Activated CD8-positive, alpha-beta T cell treated with anti-CD3 and anti-CD28 coated beads for 36 hours (primary cell): ENCODE data around the gene MLC1. TPM values are rescaled to one million over a fixed set of nuclear protein-coding genes. Genes with fewer than 3 reads are reported as not detected.

Experiments
- ATAC-seq: fragments of 200-7000 bp; cut with Tn5 transposase; one replicate; pipeline ENCODE4 v1.10.0; 2021; ENCODE audit warnings: mild to moderate bottlenecking, moderate library complexity
- CTCF ChIA-PET: fragments of 350-600 bp; sonication (Branson Sonifier 250); formaldehyde crosslinking; loops from one replicate; lab custom pipeline; 2021; ENCODE audit warnings: antibody characterized with exemption; lab: Charles Lee
- POLR2A ChIA-PET: fragments of 350-600 bp; sonication (Branson Sonifier 250); formaldehyde crosslinking; loops from one replicate; lab custom pipeline; 2021; ENCODE audit warnings: antibody characterized with exemption; lab: Charles Lee
- DNase-seq: peaks from one replicate; pipeline ENCODE4 v3.0.0-alpha.2; 2020
- H3K27ac Mint-ChIP-seq: one replicate; pipeline ENCODE4 v1.8.0; 2021; ENCODE audit warnings: mild to moderate bottlenecking, mixed read lengths
- H3K27me3 Mint-ChIP-seq: one replicate; pipeline ENCODE4 v1.8.0; 2021; ENCODE audit warnings: mixed read lengths
- H3K36me3 Mint-ChIP-seq: one replicate; pipeline ENCODE4 v1.8.0; 2021; ENCODE audit warnings: low read depth, mixed read lengths
- H3K4me1 Mint-ChIP-seq: one replicate; pipeline ENCODE4 v1.8.0; 2021; ENCODE audit warnings: low read depth, mixed read lengths
- H3K4me3 Mint-ChIP-seq: one replicate; pipeline ENCODE4 v1.8.0; 2021; ENCODE audit warnings: mild to moderate bottlenecking, moderate library complexity, mixed read lengths
- H3K9me3 Mint-ChIP-seq: one replicate; pipeline ENCODE4 v1.8.0; 2021; ENCODE audit warnings: mixed read lengths
- CTCF ChIP-seq: fragments of 200-600 bp; IDR thresholded peaks from one replicate; pipeline ENCODE4 v1.8.0; 2022; ENCODE audit warnings: antibody characterized with exemption, mild to moderate bottlenecking
- intact Hi-C: fragments of 100-400 bp; cut with micrococcal nuclease; formaldehyde crosslinking; loops from one replicate; pipeline ENCODE4 v1.10.0; 2022
- total RNA-seq, 2 experiments: library from RNA; stranded (reverse); gene quantifications; one replicate each; pipeline ENCODE4 v1.2.3, GENCODE V29; 2021

MLC1 gene
- total RNA-seq, 2 experiments from 2014 or later, result 1.3 to 1.5 TPM

GRCh38 chr22:50057278-50058060 is 27.8 kb downstream of the MLC1 start:
- H3K9me3 Mint-ChIP-seq, result peaks cover 1% of the 10 kb centered on the region
- CTCF ChIA-PET, result interaction anchor here (1.0 kb wide), 1 partner anchor 10 kb away, joined by 3 read pairs; no protein-coding TSS in a partner anchor

GRCh38 chr22:50056214-50056972 is 28.8 kb downstream of the MLC1 start:
- Mint-ChIP-seq H3K4me3 (no peak overlapping the region), H3K27me3 (peaks cover 26% of the 10 kb centered on the region), H3K27ac (no peak overlapping the region), H3K4me1 (no peaks in the 10 kb centered on the region), H3K36me3 (no peaks in the 10 kb centered on the region), H3K9me3 (peaks cover 1% of the 10 kb centered on the region)
- intact Hi-C loops, result no loop called here
- CTCF ChIA-PET, result interaction anchor here (0.8 to 1.0 kb wide), 2 partner anchors 11 to 93 kb away, joined by 3 read pairs; no protein-coding TSS in a partner anchor
- ATAC-seq (no peak), DNase-seq (no peak)
- no peak for TF ChIP-seq CTCF
- POLR2A ChIA-PET, result interaction anchor here (0.6 to 0.8 kb wide), 2 partner anchors 12 to 41 kb away, joined by 3 read pairs; no protein-coding TSS in a partner anchor

More at GRCh38 chr22:50057278-50058060, 27.8 kb downstream of the MLC1 start:
- no peak for DNase-seq
- peaks cover 22% of the 10 kb centered on the region for H3K27me3 Mint-ChIP-seq
- no peak overlapping the region for H3K4me3 Mint-ChIP-seq
- intact Hi-C loops, result no loop called here
- TF ChIP-seq CTCF, result no peak
- no peak for ATAC-seq
- no peaks in the 10 kb centered on the region for H3K36me3 Mint-ChIP-seq
- no peaks in the 10 kb centered on the region for H3K4me1 Mint-ChIP-seq
- POLR2A ChIA-PET, result interaction anchor here (0.8 kb wide), 1 partner anchor 40 kb away, joined by 3 read pairs; no protein-coding TSS in a partner anchor
- H3K27ac Mint-ChIP-seq, result no peak overlapping the region

GRCh38 chr22:50053861-50054260 is 31.4 kb downstream of the MLC1 start:
- Mint-ChIP-seq H3K27ac (no peak overlapping the region), H3K9me3 (peaks cover 1% of the 10 kb centered on the region), H3K27me3 (peaks cover 16% of the 10 kb centered on the region), H3K4me3 (no peak overlapping the region), H3K4me1 (no peaks in the 10 kb centered on the region), H3K36me3 (no peaks in the 10 kb centered on the region)
- CTCF ChIA-PET, result interaction anchor here (0.6 kb wide), 1 partner anchor 34 kb away, joined by 3 read pairs; no protein-coding TSS in a partner anchor
- intact Hi-C loops, result no loop called here
- ATAC-seq, result no peak
- no peak for DNase-seq
- POLR2A ChIA-PET, result no interaction called here
- no peak for TF ChIP-seq CTCF

- Mint-ChIP-seq H3K4me3 (no peak overlapping the region), H3K27me3 (peaks cover 11% of the 10 kb centered on the region), H3K36me3 (no peaks in the 10 kb centered on the region), H3K27ac (no peak overlapping the region), H3K4me1 (no peaks in the 10 kb centered on the region), H3K9me3 (peaks cover 1% of the 10 kb centered on the region)
- ChIA-PET POLR2A (no interaction called here), CTCF (no interaction called here)
- no peak for DNase-seq
- no peak for TF ChIP-seq CTCF
- no peak for ATAC-seq
- intact Hi-C loops, result no loop called here
Observed at GRCh38 chr22:50051930-50052329, 33.3 kb downstream of the MLC1 start.
